ENCODE results near the gene STK40. TPM values are rescaled to one million over a fixed set of nuclear protein-coding genes. Genes with fewer than 3 reads are reported as not detected.

STK40 gene
- total RNA-seq, 2 donors from 2014 or later: 56.1 to 63.5 TPM

DNA sequence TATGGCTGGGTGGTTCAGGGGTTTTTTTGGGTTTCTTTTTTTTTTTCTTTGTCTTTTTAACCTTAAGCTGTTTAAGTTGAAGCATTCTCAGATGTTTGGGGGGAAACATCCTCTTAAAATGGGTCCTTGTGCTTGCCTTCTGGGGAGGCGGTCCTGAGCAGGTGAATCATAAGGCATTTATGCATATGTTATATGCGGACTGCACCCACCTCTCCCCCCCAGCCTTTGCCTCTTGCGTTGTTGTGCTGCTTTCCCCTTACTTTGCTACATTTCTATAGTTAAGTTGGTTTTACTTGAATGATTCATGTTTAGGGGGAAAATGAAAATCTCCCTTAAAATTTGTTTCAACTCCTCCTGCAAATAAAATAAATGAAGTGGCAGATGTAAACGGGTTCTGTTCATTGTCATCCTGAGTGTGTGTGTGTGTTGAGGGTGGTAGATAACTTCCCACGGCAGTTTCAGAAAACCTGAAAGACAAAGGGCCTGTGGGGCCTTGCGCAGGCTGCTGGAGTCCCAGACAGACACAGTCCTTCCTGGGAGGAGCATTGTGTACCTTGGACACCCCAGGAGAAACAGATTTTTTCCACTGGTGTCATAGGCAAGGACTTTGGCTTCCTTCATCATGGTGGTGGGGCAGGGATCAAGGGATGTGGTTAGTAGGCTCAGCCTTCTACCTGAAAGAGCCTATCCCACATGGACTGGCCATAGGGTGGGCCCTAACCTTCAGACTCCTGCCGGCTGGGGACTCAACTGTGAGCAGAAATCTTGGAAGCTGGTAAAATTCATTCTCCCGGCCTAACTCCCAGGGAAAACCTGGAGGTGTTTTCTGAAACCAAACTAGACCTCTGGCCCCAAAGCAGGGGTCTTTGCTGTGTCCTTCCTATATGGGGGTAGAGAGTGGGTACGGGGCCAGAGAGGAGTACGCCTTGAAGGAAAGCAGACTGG lies 80.5 kb downstream of the STK40 start:
- Mint-ChIP-seq H3K4me3 (peak overlapping the region; percentile 94 to 100), H3K36me3 (ENCODE audit: insufficient read depth in 2 of 2) (peaks cover 11 to 19% of the 10 kb centered on the region in 2 donors), H3K27ac (peak overlapping the region; percentile 83), H3K4me1 (ENCODE audit: low read depth) (peaks cover 62% of the 10 kb centered on the region), H3K27me3 (ENCODE audit: low read depth) (no peaks in the 10 kb centered on the region), H3K9me3 (no peaks in the 10 kb centered on the region)
- peak; percentile 18 to 44 for ATAC-seq (replicated peaks in 1 of 2)
- DNase-seq: peak; percentile 56 to 72

DNA sequence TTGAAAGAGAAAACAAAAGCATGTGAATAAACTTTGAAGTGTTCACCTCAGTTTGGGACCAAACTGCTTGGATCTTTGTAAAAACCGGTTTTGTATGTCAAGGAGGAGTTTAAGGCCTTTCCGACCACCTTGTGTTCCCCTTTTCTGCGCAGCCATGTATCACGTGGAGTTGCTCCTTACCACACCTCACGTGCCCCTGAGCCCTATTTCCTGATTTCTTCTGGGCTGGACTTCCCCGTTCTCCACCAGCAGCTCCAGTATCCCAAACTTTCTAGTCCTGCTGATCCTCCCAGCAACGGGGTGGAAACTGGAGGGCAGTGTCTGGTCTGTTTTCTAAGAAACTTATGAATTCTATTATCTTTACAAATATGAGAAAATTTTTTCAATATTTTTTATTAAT lies 81.2 kb downstream of the STK40 start:
- H3K36me3 Mint-ChIP-seq (ENCODE audit: insufficient read depth in 2 of 2): peaks cover 13 to 19% of the 10 kb centered on the region in 2 donors

DNA sequence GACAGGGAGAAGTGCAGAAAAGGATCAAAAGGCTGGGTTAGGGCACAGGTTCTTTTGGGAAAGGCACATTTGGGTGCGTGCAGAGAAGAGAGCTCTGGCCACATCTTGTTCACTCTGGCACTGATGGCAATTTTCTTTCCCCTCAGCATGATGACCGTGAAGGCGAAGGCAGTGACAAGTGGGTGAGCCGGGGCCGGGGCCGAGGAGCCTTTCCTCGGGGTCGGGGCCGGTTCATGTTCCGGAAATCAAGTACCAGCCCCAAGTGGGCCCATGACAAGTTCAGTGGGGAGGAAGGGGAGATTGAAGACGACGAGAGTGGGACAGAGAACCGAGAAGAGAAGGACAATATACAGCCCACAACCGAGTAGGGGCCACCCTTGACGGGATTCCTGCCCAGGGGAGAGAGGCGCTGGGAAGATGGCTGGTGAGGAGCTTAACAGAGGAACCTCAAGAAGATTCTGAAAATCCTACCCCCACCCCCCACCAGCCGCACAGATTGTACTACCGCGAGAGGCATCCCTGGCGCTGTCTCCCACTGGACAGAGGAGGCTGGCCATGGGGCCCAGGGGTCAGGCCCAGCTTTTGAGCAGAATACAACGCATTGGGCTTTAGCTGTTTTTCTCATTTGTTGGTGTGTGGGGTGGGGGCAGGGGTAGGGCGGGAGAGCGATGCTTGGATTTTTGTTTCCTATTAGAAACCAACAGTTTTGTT lies 81.9 kb downstream of the STK40 start:
- DNase-seq (no peak), ATAC-seq (replicated peaks in 1 of 2) (no peak)
- Mint-ChIP-seq H3K4me1 (ENCODE audit: low read depth) (peaks cover 76% of the 10 kb centered on the region), H3K4me3 (peak overlapping the region; percentile 4 to 43), H3K27me3 (ENCODE audit: low read depth) (no peaks in the 10 kb centered on the region), H3K27ac (peak overlapping the region; percentile 90), H3K9me3 (no peaks in the 10 kb centered on the region), H3K36me3 (ENCODE audit: insufficient read depth in 2 of 2) (peaks cover 13 to 19% of the 10 kb centered on the region in 2 donors)

More for the DNA sequence above, 81.2 kb downstream of the STK40 start:
- Mint-ChIP-seq H3K4me1 (ENCODE audit: low read depth) (peaks cover 69% of the 10 kb centered on the region), H3K27me3 (ENCODE audit: low read depth) (no peaks in the 10 kb centered on the region), H3K4me3 (peak overlapping the region in 1 of 2 donors; percentile 51), H3K9me3 (no peaks in the 10 kb centered on the region), H3K27ac (no peak overlapping the region)
- no peak for ATAC-seq (replicated peaks in 1 of 2)
- DNase-seq: no peak

DNA sequence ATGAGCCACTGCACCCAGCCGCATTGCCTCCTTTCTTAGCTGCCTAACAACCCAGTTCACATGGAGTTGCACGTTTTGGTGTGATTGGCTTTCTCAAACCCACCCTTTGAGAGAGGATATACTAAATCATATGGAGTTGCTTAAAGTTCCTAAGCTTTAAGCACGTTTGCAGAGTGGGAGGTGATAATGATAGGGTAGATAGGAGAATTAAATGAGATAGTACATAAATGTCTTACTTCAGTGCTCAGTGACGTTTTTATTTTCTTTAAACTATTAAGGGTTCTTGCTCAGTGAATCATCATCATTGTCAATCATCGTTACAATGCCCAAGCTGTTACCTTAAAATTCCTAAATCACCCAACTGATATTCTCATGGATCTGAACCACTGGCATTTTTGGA lies 82.5 kb downstream of the STK40 start:
- peak overlapping the region in 1 of 2 donors; percentile 4 for H3K4me3 Mint-ChIP-seq
- H3K36me3 Mint-ChIP-seq (ENCODE audit: insufficient read depth in 2 of 2): peaks cover 13 to 19% of the 10 kb centered on the region in 2 donors
- no peaks in the 10 kb centered on the region for H3K9me3 Mint-ChIP-seq
- DNase-seq (no peak), ATAC-seq (replicated peaks in 1 of 2) (no peak)
- H3K4me1 Mint-ChIP-seq (ENCODE audit: low read depth): peaks cover 79% of the 10 kb centered on the region
- peak overlapping the region; percentile 90 for H3K27ac Mint-ChIP-seq
- H3K27me3 Mint-ChIP-seq (ENCODE audit: low read depth): no peaks in the 10 kb centered on the region

DNA sequence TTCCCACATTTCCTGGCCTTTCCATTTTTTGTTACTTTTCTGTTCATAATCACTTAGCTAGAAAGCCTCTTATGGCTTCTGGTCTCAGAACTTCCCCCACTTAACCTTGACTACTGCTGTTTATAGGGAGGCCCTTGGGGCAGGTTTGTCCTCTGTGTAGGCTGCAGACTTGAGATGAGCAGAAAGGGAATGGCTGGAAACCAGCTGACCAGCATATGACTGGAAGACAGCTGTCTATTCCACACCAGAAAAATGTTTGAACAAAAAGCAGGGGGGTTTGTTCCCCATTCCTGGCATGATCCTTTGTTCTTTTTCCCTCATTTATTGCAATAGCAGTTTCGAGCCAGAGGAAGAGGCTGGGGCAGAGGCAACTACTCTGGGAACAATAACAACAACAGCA lies 84.5 kb downstream of the STK40 start:
- peaks cover 68% of the 10 kb centered on the region for H3K4me1 Mint-ChIP-seq (ENCODE audit: low read depth)
- peaks cover 13 to 19% of the 10 kb centered on the region in 2 donors for H3K36me3 Mint-ChIP-seq (ENCODE audit: insufficient read depth in 2 of 2)
- DNase-seq (no peak), ATAC-seq (replicated peaks in 1 of 2) (no peak)
- H3K4me3 Mint-ChIP-seq: no peak overlapping the region
- H3K9me3 Mint-ChIP-seq: no peaks in the 10 kb centered on the region
- H3K27me3 Mint-ChIP-seq (ENCODE audit: low read depth): no peaks in the 10 kb centered on the region
- peak overlapping the region; percentile 93 for H3K27ac Mint-ChIP-seq

DNA sequence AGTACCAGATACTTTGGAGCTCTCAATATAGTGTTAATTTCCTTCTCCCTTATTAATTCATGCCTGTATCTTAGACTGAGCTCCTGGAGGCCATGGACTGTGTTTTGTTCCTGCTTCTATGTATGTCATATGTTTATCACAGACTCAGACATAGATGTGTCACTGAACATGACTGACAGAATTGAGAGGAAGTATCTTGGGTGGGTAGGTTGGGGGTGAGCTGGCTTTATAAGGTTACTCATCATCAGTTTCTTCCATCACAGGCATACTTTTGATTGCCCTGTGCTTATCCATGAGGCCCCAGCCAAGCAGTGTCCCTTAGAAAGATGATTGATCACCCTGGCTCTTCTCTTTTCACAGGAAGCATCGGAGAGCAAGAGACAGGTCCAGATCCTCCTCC lies 85.2 kb downstream of the STK40 start:
- Mint-ChIP-seq H3K27me3 (ENCODE audit: low read depth) (no peaks in the 10 kb centered on the region), H3K27ac (peak overlapping the region; percentile 93), H3K4me1 (ENCODE audit: low read depth) (peaks cover 64% of the 10 kb centered on the region), H3K36me3 (ENCODE audit: insufficient read depth in 2 of 2) (peaks cover 13 to 22% of the 10 kb centered on the region in 2 donors), H3K4me3 (peak overlapping the region in 1 of 2 donors; percentile 6), H3K9me3 (no peaks in the 10 kb centered on the region)
- peak; percentile 75 to 78 for ATAC-seq (replicated peaks in 1 of 2)
- peak; percentile 25 to 27 for DNase-seq

DNA sequence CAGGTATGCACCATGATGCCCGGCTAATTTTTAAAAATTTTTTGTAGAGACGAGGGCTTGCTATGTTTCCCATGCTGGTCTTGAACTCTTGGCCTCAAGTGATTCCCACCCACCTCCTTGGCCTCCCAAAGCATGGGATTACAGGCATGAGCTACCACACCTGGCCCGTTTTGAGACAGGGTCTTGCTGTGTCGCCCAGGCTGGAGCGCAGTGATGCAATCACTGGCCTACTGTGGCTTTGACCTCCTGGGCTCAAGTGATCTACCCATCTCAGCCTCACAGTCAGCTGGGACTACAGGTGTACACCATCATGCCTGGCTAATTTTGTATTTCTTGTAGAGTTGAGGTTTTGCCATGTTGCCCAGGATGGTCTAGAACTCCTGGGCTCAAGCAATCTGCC lies 87.1 kb downstream of the STK40 start:
- Mint-ChIP-seq H3K4me1 (ENCODE audit: low read depth) (peaks cover 47% of the 10 kb centered on the region), H3K36me3 (ENCODE audit: insufficient read depth in 2 of 2) (peaks cover 11 to 25% of the 10 kb centered on the region in 2 donors), H3K27ac (no peak overlapping the region)

DNA sequence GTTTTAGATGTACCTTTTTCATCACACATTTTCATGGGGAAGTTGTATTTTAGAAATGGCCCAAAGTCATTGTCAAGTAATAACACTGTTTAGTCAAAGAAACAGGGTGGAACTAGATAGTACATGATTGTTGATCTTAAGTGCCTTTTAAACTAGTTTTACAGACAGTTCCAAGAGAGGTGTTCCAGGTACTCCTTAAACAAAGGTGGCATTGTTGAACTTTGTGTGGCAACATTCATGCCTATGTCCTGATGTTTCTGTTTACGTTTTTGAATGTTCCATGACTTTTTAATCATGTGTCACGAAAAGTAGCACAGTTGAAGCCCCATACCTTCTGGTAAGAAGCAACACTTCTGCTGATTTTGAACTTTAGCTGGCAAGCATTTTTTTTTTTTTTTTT lies 88.7 kb downstream of the STK40 start:
- H3K4me1 Mint-ChIP-seq (ENCODE audit: low read depth): peaks cover 33% of the 10 kb centered on the region

More for the DNA sequence above, 87.1 kb downstream of the STK40 start:
- no peaks in the 10 kb centered on the region for H3K27me3 Mint-ChIP-seq (ENCODE audit: low read depth)
- no peak overlapping the region for H3K4me3 Mint-ChIP-seq
- DNase-seq: no peak
- H3K9me3 Mint-ChIP-seq: no peaks in the 10 kb centered on the region
- no peak for ATAC-seq (replicated peaks in 1 of 2)

DNA sequence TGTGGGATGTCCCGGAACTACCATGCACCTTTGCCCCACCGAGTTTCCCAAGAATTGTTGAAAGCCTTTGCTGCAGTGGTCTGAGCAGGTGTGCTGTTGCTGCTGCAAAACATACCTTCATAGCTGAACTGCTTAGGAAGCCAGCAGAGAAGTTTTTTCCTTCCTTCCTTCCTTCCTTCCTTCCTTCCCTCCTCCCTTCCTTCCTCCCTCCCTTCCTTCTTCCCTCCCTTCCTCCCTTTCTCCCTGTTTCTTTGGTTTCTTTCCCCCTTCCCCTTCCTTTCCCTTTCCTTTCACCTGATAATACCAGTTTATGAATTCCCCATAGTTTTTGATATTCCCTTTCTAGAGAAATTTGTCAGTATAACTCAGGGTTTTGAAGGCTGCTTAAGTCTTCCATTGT lies 90.3 kb downstream of the STK40 start:
- Mint-ChIP-seq H3K9me3 (no peaks in the 10 kb centered on the region), H3K4me1 (ENCODE audit: low read depth) (peaks cover 19% of the 10 kb centered on the region), H3K27ac (no peak overlapping the region), H3K27me3 (ENCODE audit: low read depth) (no peaks in the 10 kb centered on the region), H3K36me3 (ENCODE audit: insufficient read depth in 2 of 2) (peaks cover 7 to 25% of the 10 kb centered on the region in 2 donors), H3K4me3 (no peak overlapping the region)
- DNase-seq (no peak), ATAC-seq (replicated peaks in 1 of 2) (no peak)

More for the DNA sequence above, 88.7 kb downstream of the STK40 start:
- no peak for DNase-seq
- peaks cover 11 to 29% of the 10 kb centered on the region in 2 donors for H3K36me3 Mint-ChIP-seq (ENCODE audit: insufficient read depth in 2 of 2)
- no peaks in the 10 kb centered on the region for H3K27me3 Mint-ChIP-seq (ENCODE audit: low read depth)
- H3K27ac Mint-ChIP-seq: no peak overlapping the region
- no peaks in the 10 kb centered on the region for H3K9me3 Mint-ChIP-seq
- ATAC-seq (replicated peaks in 1 of 2): no peak
- H3K4me3 Mint-ChIP-seq: no peak overlapping the region

Other genes with a start within 250 kb of the STK40 start
- 10 to 100 TPM; 46.2 to 56.2 TPM for gene TRAPPC3, start 236.4 kb downstream of the STK40 start, total RNA-seq
- 100 to 1,000 TPM; 131 to 142 TPM for gene MAP7D1, start 229.8 kb downstream of the STK40 start, total RNA-seq
- gene THRAP3, start 161.5 kb downstream of the STK40 start, total RNA-seq: 100 to 1,000 TPM; 108 to 110 TPM
- 10 to 100 TPM in 1 of 2 donors, 1 to 10 TPM in 1; 8.1 to 16.3 TPM for gene SH3D21, start 79.6 kb downstream of the STK40 start, total RNA-seq
- 1 to 10 TPM; 8.0 to 9.4 TPM for gene EVA1B, start 62.3 kb downstream of the STK40 start, total RNA-seq
- gene LSM10, start 12.0 kb upstream of the STK40 start, total RNA-seq: 10 to 100 TPM; 56.5 to 66.2 TPM
- gene OSCP1, start 64.5 kb upstream of the STK40 start, total RNA-seq: 1 to 10 TPM; 1.4 to 2.1 TPM
- gene MRPS15, start 78.5 kb upstream of the STK40 start, total RNA-seq: 10 to 100 TPM; 71.7 to 74.5 TPM
- gene CSF3R, start 97.0 kb upstream of the STK40 start, total RNA-seq: under 1 TPM; 0.30 to 0.79 TPM

Measured in activated T-cell treated with anti-CD3 and anti-CD28 coated beads, Interleukin-2, amount 50 U/mL, for 72 hours (primary cell).